GM19035 (cell line): Measurements from ENCODE around the gene ZNF200.
"Not testable (repeated sequence)": the region's sequence is repeated elsewhere in the genome, so short reads cannot be mapped to it uniquely, and the experiment has no call there.

ENCODE experiments used
- ATAC-seq: cut with Tn5 transposase; IDR thresholded peaks from one replicate; pipeline ENCODE4 v1.9.1; 2021; ENCODE audit not compliant: unreplicated experiment

Gene ZNF200

GRCh38 chr16:3202903-3203539, 31.9 kb downstream of the ZNF200 start:
- no peak for ATAC-seq

- no peak for ATAC-seq
Observed at GRCh38 chr16:3198334-3199072, 36.5 kb downstream of the ZNF200 start.

GRCh38 chr16:3197694-3198333, 37.1 kb downstream of the ZNF200 start:
- not testable (repeated sequence) for ATAC-seq

- ATAC-seq, result no peak
Observed at GRCh38 chr16:3195975-3196374, 39.0 kb downstream of the ZNF200 start.

- no peak for ATAC-seq
Observed at GRCh38 chr16:3194792-3195191, 40.2 kb downstream of the ZNF200 start.

GRCh38 chr16:3193221-3194212, 41.4 kb downstream of the ZNF200 start:
- ATAC-seq, result no peak

GRCh38 chr16:3192476-3193019, 42.4 kb downstream of the ZNF200 start:
- no peak for ATAC-seq

GRCh38 chr16:3190949-3191353, 44.0 kb downstream of the ZNF200 start:
- ATAC-seq, result no peak

GRCh38 chr16:3189869-3190268, 45.1 kb downstream of the ZNF200 start:
- no peak for ATAC-seq

GRCh38 chr16:3188925-3189825, 45.8 kb downstream of the ZNF200 start:
- ATAC-seq, result no peak

GRCh38 chr16:3188675-3188924, 46.4 kb downstream of the ZNF200 start:
- ATAC-seq, result no peak

- ATAC-seq, result no peak
Observed at GRCh38 chr16:3187798-3188674, 46.9 kb downstream of the ZNF200 start, which contains the start of gene OR1F1. Gene OR1F1 (plus strand): TSS chr16:3188204.

- ATAC-seq, result no peak
Observed at GRCh38 chr16:3186946-3187690, 47.8 kb downstream of the ZNF200 start.

GRCh38 chr16:3183445-3184139, 51.4 kb downstream of the ZNF200 start:
- no peak for ATAC-seq

GRCh38 chr16:3182608-3183444, 52.1 kb downstream of the ZNF200 start:
- ATAC-seq, result no peak

GRCh38 chr16:3182293-3182607, 52.7 kb downstream of the ZNF200 start:
- not testable (repeated sequence) for ATAC-seq

- no peak for ATAC-seq
Observed at GRCh38 chr16:3180445-3180878, 54.5 kb downstream of the ZNF200 start.
